MG63 (cell line): ENCODE results near the gene ZNF200. TPM values are rescaled to one million over a fixed set of nuclear protein-coding genes. Genes with fewer than 3 reads are reported as not detected.
A peak's percentile ranks its signal among the peaks of the same experiment; 100 is the strongest.

Experiments
- DNase-seq: peaks from one replicate; pipeline ENCODE4 v3.0.0-alpha.2; 2020
- H3K27me3 ChIP-seq: fragments of 250-450 bp; sonication (Bioruptor Pico); 2 replicates; pipeline ENCODE4 v1.5.1; 2020; ENCODE audit warnings: mild to moderate bottlenecking, moderate library complexity
- H3K36me3 ChIP-seq: fragments of 250-450 bp; sonication (Bioruptor Pico); 2 replicates; pipeline ENCODE4 v1.5.1; 2020; ENCODE audit warnings: mild to moderate bottlenecking, moderate library complexity
- H3K4me3 ChIP-seq: fragments of 250-450 bp; sonication (Bioruptor Pico); 2 replicates; pipeline ENCODE4 v1.5.1; 2020; ENCODE audit warnings: mild to moderate bottlenecking, moderate library complexity
- H3K9me3 ChIP-seq: fragments of 250-450 bp; sonication (Bioruptor Pico); 2 replicates; pipeline ENCODE4 v1.5.1; 2020; ENCODE audit warnings: mild to moderate bottlenecking, moderate library complexity
- total RNA-seq: library from RNA; depleted of rRNA; stranded (reverse); fragments of >200 nt; shearing (Covaris generic); gene quantifications from 2 replicates; pipeline ENCODE4 v1.2.3, GENCODE V29; 2014; ENCODE audit warnings: low replicate concordance; rRNA removed

The ZNF200 gene
- total RNA-seq, 1 experiment from 2014 or later = 5.8 TPM

GRCh38 chr16:3173892-3174617 is 60.9 kb downstream of the ZNF200 start:
- H3K27me3 ChIP-seq = peaks cover 20% of the 10 kb centered on the region
- H3K9me3 ChIP-seq = no peaks in the 10 kb centered on the region
- H3K4me3 ChIP-seq = peak overlapping the region; percentile 13; the same call in 1 of the 2 replicates
- DNase-seq = no peak
- no peaks in the 10 kb centered on the region for H3K36me3 ChIP-seq

Other genes with a start within 250 kb of the ZNF200 start
- gene CLDN9, start 222.2 kb downstream of the ZNF200 start, total RNA-seq = not detected in 2 replicates
- not detected in 2 replicates for gene CLDN6, start 217.0 kb downstream of the ZNF200 start, total RNA-seq
- gene TNFRSF12A, start 214.8 kb downstream of the ZNF200 start, total RNA-seq = 541 and 602 TPM in 2 replicates
- 2.9 and 60.7 TPM in 2 replicates for gene HCFC1R1, start 211.2 kb downstream of the ZNF200 start, total RNA-seq
- 63.2 and 118 TPM in 2 replicates for gene THOC6, start 211.1 kb downstream of the ZNF200 start, total RNA-seq
- gene BICDL2, start 198.2 kb downstream of the ZNF200 start, total RNA-seq = not detected in 2 replicates
- gene MMP25, start 188.6 kb downstream of the ZNF200 start, total RNA-seq = not detected in 2 replicates
- 4.4 and 11.5 TPM in 2 replicates for gene IL32, start 169.5 kb downstream of the ZNF200 start, total RNA-seq
- not detected in 2 replicates for gene ZSCAN10, start 135.9 kb downstream of the ZNF200 start, total RNA-seq
- 15.5 and 22.6 TPM in 2 replicates for gene ZNF205, start 122.6 kb downstream of the ZNF200 start, total RNA-seq
- gene ZNF213, start 100.1 kb downstream of the ZNF200 start, total RNA-seq = 2.8 and 11.9 TPM in 2 replicates
- gene OR1F1, start 47.0 kb downstream of the ZNF200 start, total RNA-seq = not detected in 2 replicates
- gene MEFV, start 21.5 kb upstream of the ZNF200 start, total RNA-seq = 0.07 TPM in 1 of 2 replicates, not detected in the other
- gene ZNF263, start 48.3 kb upstream of the ZNF200 start, total RNA-seq = 48.3 and 74.7 TPM in 2 replicates
- gene TIGD7, start 70.3 kb upstream of the ZNF200 start, total RNA-seq = 5.2 and 10.7 TPM in 2 replicates
- 13.7 and 20.3 TPM in 2 replicates for gene ZNF75A, start 70.3 kb upstream of the ZNF200 start, total RNA-seq
- gene OR2C1, start 120.7 kb upstream of the ZNF200 start, total RNA-seq = not detected in 2 replicates
- 10.2 and 17.0 TPM in 2 replicates for gene ZSCAN32, start 165.8 kb upstream of the ZNF200 start, total RNA-seq
- 19.4 and 22.6 TPM in 2 replicates for gene ZNF174, start 166.1 kb upstream of the ZNF200 start, total RNA-seq
- gene ZNF597, start 208.3 kb upstream of the ZNF200 start, total RNA-seq = 0.03 and 0.62 TPM in 2 replicates
- gene NAA60, start 208.5 kb upstream of the ZNF200 start, total RNA-seq = 14.3 and 16.3 TPM in 2 replicates